Measurements from ENCODE around the gene CREB3L1.

Gene CREB3L1

DNA sequence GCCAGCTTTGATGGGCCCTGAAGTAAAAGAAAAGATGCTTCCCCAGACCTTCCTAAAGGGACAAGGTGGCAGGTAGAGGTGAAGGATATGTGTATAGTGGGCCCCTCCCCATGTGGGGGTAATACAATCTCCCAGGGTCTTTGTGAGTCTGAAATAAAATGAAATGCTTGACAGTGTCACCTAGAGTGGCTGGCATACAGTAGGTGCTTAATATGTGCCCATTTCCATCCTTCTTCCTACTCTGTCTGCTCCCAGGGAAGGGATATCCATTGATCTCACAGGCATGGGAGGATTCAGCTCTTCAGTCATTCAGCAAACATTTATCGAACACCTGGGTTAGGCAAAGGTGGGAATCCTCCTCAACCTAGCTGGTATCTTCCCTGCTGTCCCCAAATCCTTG, 6.1 kb upstream of the CREB3L1 start:
- Histone ChIP-seq H3K36me3 (ENCODE audit: control insufficient read depth, low read length) (no peaks in the 10 kb centered on the region), H3K9me3 (ENCODE audit: control insufficient read depth, insufficient read depth, low read length) (no peaks in the 10 kb centered on the region), H3K27me3 (ENCODE audit: control insufficient read depth, low read length) (0 out of 2 replicates have a peak, but pooled peaks cover under 1% of the 10 kb centered on the region), H3K4me1 (ENCODE audit: control insufficient read depth, low read length) (peaks cover 31% of the 10 kb centered on the region), H3F3A (ENCODE audit: control insufficient read depth, insufficient read depth) (0 out of 2 replicates have a peak, but pooled peaks cover 2% of the 10 kb centered on the region), H3K79me2 (ENCODE audit: control insufficient read depth, low read length) (no peaks in the 10 kb centered on the region), H3K9me2 (replicated peaks; ENCODE audit: control insufficient read depth, low read length) (no peaks in the 10 kb centered on the region), H4K20me1 (ENCODE audit: control insufficient read depth, insufficient read depth, low read depth, low read length) (no peaks in the 10 kb centered on the region), H3K4me3 (ENCODE audit: low read length) (no peak overlapping the region), H3K4me2 (ENCODE audit: low read length) (no peak overlapping the region), H3K27ac (ENCODE audit: low read depth, low read length) (no peak overlapping the region)
- TF ChIP-seq EZH2phosphoT487 (IDR thresholded peaks at IDR 0.05; ENCODE audit: borderline replicate concordance, low read length), result no peak
- TF ChIP-seq, protein P1, sequence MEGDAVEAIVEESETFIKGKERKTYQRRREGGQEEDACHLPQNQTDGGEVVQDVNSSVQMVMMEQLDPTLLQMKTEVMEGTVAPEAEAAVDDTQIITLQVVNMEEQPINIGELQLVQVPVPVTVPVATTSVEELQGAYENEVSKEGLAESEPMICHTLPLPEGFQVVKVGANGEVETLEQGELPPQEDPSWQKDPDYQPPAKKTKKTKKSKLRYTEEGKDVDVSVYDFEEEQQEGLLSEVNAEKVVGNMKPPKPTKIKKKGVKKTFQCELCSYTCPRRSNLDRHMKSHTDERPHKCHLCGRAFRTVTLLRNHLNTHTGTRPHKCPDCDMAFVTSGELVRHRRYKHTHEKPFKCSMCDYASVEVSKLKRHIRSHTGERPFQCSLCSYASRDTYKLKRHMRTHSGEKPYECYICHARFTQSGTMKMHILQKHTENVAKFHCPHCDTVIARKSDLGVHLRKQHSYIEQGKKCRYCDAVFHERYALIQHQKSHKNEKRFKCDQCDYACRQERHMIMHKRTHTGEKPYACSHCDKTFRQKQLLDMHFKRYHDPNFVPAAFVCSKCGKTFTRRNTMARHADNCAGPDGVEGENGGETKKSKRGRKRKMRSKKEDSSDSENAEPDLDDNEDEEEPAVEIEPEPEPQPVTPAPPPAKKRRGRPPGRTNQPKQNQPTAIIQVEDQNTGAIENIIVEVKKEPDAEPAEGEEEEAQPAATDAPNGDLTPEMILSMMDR (IDR thresholded peaks at IDR 0.05; ENCODE audit: low read depth, low read length, poor library complexity, severe bottlenecking), result no peak

DNA sequence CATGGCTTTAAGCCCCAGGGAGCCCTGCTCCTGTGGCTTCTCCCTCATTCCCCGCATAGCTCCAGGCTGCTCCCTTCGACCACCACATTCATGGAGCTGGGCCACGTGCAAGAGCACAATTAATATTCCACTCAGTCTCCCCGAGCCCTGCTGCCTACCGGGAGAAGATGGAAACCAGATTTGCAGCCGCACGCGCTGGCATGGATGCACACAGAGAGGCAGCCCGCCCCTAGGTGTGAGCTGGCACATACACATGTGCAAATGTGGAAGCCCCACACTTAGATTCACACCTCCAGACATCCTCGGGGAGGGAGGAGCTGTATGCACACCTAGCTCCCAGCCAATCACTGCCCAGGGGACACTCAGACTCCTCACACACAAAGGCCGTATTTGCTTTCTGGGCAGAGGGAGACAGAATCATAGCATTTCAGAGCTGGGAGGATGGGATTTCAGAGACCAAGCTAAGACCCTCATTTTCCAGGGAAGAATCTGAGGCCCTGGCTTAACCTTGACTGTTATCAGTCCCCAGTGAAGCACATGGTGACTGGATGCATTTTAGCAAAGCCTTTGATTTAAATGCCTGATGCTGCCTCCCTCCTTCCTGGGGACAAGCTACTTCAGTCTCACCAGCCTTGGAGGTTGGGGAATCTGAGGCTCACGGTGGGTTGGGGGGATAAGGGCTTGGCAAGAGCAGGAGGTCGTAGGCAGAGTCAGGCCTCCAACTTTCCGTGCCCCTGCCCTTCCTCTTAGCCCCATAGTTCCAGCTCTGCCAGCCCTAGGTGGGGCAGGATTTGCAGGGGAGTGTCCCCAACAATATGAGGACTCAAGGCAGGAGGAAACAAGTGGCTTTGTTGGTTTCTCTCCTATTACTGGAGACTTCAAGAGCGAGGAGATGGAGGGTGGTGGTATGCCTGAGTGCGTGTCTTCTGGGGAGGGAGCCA, 5.3 kb upstream of the CREB3L1 start:
- no peak overlapping the region for H3K4me2 ChIP-seq (ENCODE audit: low read length)
- H3K79me2 ChIP-seq (ENCODE audit: control insufficient read depth, low read length), result no peaks in the 10 kb centered on the region
- TF ChIP-seq, protein P1 (IDR thresholded peaks at IDR 0.05; ENCODE audit: low read depth, low read length, poor library complexity, severe bottlenecking), result no peak
- TF ChIP-seq EZH2phosphoT487 (IDR thresholded peaks at IDR 0.05; ENCODE audit: borderline replicate concordance, low read length), result no peak
- H3K27ac ChIP-seq (ENCODE audit: low read depth, low read length), result no peak overlapping the region
- H3K27me3 ChIP-seq (ENCODE audit: control insufficient read depth, low read length), result 0 out of 2 replicates have a peak, but pooled peaks cover 3% of the 10 kb centered on the region
- no peaks in the 10 kb centered on the region for H3K9me3 ChIP-seq (ENCODE audit: control insufficient read depth, insufficient read depth, low read length)
- no peaks in the 10 kb centered on the region for H3K36me3 ChIP-seq (ENCODE audit: control insufficient read depth, low read length)
- no peaks in the 10 kb centered on the region for H4K20me1 ChIP-seq (ENCODE audit: control insufficient read depth, insufficient read depth, low read depth, low read length)
- peaks cover 23% of the 10 kb centered on the region for H3K4me1 ChIP-seq (ENCODE audit: control insufficient read depth, low read length)
- no peak overlapping the region for H3K4me3 ChIP-seq (ENCODE audit: low read length)
- no peaks in the 10 kb centered on the region for H3K9me2 ChIP-seq (replicated peaks; ENCODE audit: control insufficient read depth, low read length)
- H3F3A ChIP-seq (ENCODE audit: control insufficient read depth, insufficient read depth), result no peaks in the 10 kb centered on the region

DNA sequence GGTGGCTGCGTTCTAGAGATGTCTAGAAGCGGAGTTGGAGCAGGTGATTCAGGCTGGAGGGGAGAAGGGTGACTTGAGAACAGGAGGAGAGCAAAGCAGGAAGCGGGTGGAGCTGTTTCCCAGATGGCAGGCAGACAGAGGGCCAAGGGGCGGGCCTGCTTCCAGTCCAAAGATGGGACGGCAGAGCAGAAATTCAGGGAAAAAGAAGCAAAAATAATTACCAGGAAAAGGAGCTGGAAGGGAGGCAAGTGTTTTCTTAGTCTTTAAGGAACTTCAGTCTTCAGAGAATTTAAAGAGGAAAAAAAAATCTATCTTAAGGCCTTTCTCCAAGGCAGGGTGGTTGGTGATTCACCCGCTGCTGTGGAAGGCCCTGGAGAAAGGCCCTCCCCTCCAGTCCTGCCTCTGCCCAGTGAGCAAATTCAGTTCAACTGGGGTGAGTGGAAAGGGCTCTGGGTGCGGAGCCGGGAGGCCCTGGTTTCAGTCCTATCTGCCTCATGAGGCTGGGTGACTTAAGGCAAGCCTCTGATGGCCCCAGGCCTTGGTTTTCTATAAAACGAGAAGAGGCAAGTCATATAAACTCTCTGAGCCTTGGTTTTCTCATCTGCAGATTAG, 4.5 kb upstream of the CREB3L1 start:
- Histone ChIP-seq H3K27ac (ENCODE audit: low read depth, low read length) (no peak overlapping the region), H3K9me2 (replicated peaks; ENCODE audit: control insufficient read depth, low read length) (no peaks in the 10 kb centered on the region), H4K20me1 (ENCODE audit: control insufficient read depth, insufficient read depth, low read depth, low read length) (no peaks in the 10 kb centered on the region), H3K4me1 (ENCODE audit: control insufficient read depth, low read length) (peaks cover 16% of the 10 kb centered on the region), H3K79me2 (ENCODE audit: control insufficient read depth, low read length) (no peaks in the 10 kb centered on the region), H3K4me3 (ENCODE audit: low read length) (no peak overlapping the region), H3F3A (ENCODE audit: control insufficient read depth, insufficient read depth) (no peaks in the 10 kb centered on the region), H3K36me3 (ENCODE audit: control insufficient read depth, low read length) (no peaks in the 10 kb centered on the region), H3K4me2 (ENCODE audit: low read length) (no peak overlapping the region), H3K27me3 (ENCODE audit: control insufficient read depth, low read length) (peaks cover 3% of the 10 kb centered on the region; the same call in 1 of the 2 replicates), H3K9me3 (ENCODE audit: control insufficient read depth, insufficient read depth, low read length) (no peaks in the 10 kb centered on the region)
- TF ChIP-seq, protein P1 (IDR thresholded peaks at IDR 0.05; ENCODE audit: low read depth, low read length, poor library complexity, severe bottlenecking), result no peak
- no peak for TF ChIP-seq EZH2phosphoT487 (IDR thresholded peaks at IDR 0.05; ENCODE audit: borderline replicate concordance, low read length)

Measured in DOHH2 (cell line).